Endodermal cell (in vitro differentiated cells): ENCODE data around the gene CLMP. TPM values are rescaled to one million over a fixed set of nuclear protein-coding genes. Genes with fewer than 3 reads are reported as not detected.
"Not testable (repeated sequence)": the region's sequence is repeated elsewhere in the genome, so short reads cannot be mapped to it uniquely, and the experiment has no call there.

Experiments used
- DNase-seq: peaks from one replicate; pipeline ENCODE4 v3.0.0-alpha.2; 2017
- H3K27ac ChIP-seq: 2 replicates; pipeline ENCODE4 v1.5.1; 2013; ENCODE audit warnings: mild to moderate bottlenecking, low read depth, low read length, moderate library complexity
- H3K27me3 ChIP-seq: 2 replicates; pipeline ENCODE4 v1.6.1; 2013; ENCODE audit warnings: mild to moderate bottlenecking, low read length, moderate library complexity; ENCODE audit not compliant: insufficient read depth, control insufficient read depth, poor library complexity, severe bottlenecking
- H3K36me3 ChIP-seq: 2 replicates; pipeline ENCODE4 v1.7.0; 2013; ENCODE audit warnings: mild to moderate bottlenecking, low read length, moderate library complexity; ENCODE audit not compliant: control insufficient read depth, insufficient read depth
- H3K4me1 ChIP-seq: one replicate; pipeline ENCODE4 v1.7.0; 2013; ENCODE audit warnings: low read length; ENCODE audit not compliant: control insufficient read depth, insufficient read depth
- H3K4me3 ChIP-seq: 2 replicates; pipeline ENCODE4 v1.5.1; 2013; ENCODE audit warnings: mild to moderate bottlenecking, low read length, moderate library complexity
- H3K9ac ChIP-seq: 2 replicates; pipeline ENCODE4 v1.6.1; 2013; ENCODE audit warnings: mild to moderate bottlenecking, low read length, moderate library complexity; ENCODE audit not compliant: poor library complexity, severe bottlenecking; ENCODE audit errors: extremely low read depth
- H3K9me3 ChIP-seq: 2 replicates; pipeline ENCODE4 v1.6.1; 2013; ENCODE audit warnings: mild to moderate bottlenecking, low read length, moderate library complexity; ENCODE audit not compliant: control insufficient read depth
- H3K27ac Mint-ChIP-seq: 2 replicates; pipeline ENCODE4 v1.8.0; 2020; ENCODE audit warnings: mixed read lengths
- H3K27me3 Mint-ChIP-seq: 2 replicates; pipeline ENCODE4 v1.8.0; 2021; ENCODE audit warnings: mild to moderate bottlenecking, mixed read lengths; ENCODE audit not compliant: insufficient read depth
- H3K36me3 Mint-ChIP-seq: 2 replicates; pipeline ENCODE4 v1.8.0; 2020; ENCODE audit warnings: low read depth, mixed read lengths
- H3K4me1 Mint-ChIP-seq: 2 replicates; pipeline ENCODE4 v1.8.0; 2020; ENCODE audit warnings: mixed read lengths
- H3K4me3 Mint-ChIP-seq: 2 replicates; pipeline ENCODE4 v1.8.0; 2020; ENCODE audit warnings: mild to moderate bottlenecking, moderate library complexity, mixed read lengths
- H3K9me3 Mint-ChIP-seq: 2 replicates; pipeline ENCODE4 v1.8.0; 2020; ENCODE audit warnings: mild to moderate bottlenecking, mixed read lengths
- CTCF ChIP-seq: fragments of 200-600 bp; sonication (generic); conservative IDR thresholded peaks from 2 replicates; pipeline ENCODE4 v1.5.0; 2021; ENCODE audit warnings: antibody characterized with exemption, mild to moderate bottlenecking
- WGBS, 2 experiments: methylation state at CpG; one replicate each; pipeline versions ENCODE4 v1.1.5 to v1.1.7; 2013; ENCODE audit warnings: missing lambda C conversion rate in 2 of 2, mixed read lengths in 1 of 2; ENCODE audit not compliant: insufficient coverage in 1 of 2, insufficient read length in 1 of 2; 5-methylcytosine and 5-hydroxymethylcytosine counted together
- total RNA-seq, 2 donors: library from RNA; stranded (reverse); fragmentation: NEBNext Ultra II Directional in 1 of 2; extraction: Animal tissue kit (Norgen Biotek cat#: 25700) in 1 of 2; gene quantifications; 2 replicates in 1 of 2; 3 replicates in 1 of 2; pipeline ENCODE4 v1.2.1, GENCODE V29; 2021

CLMP gene
- total RNA-seq, 2 donors from 2014 or later = 86.5 to 94.4 TPM

GRCh38 chr11:123211149-123211852 is 16.3 kb upstream of the CLMP start:
- Histone ChIP-seq H3K9me3 (no peaks in the 10 kb centered on the region), H3K4me3 (no peak overlapping the region), H3K27ac (no peak overlapping the region), H3K27me3 (no peaks in the 10 kb centered on the region), H3K36me3 (no peaks in the 10 kb centered on the region), H3K4me1 (peaks cover 8% of the 10 kb centered on the region), H3K9ac (no peak overlapping the region)
- Mint-ChIP-seq H3K9me3 (peaks cover 2% of the 10 kb centered on the region), H3K36me3 (no peaks in the 10 kb centered on the region), H3K27ac (no peak overlapping the region), H3K4me1 (peaks cover 33% of the 10 kb centered on the region), H3K4me3 (no peak overlapping the region), H3K27me3 (no peaks in the 10 kb centered on the region)
- peak; percentile 48 for DNase-seq
- TF ChIP-seq CTCF = no peak
- WGBS, 2 experiments = 86 to 89% methylated on average over 9 to 11 of the region's 11 CpGs

GRCh38 chr11:123209591-123209990 is 14.5 kb upstream of the CLMP start:
- TF ChIP-seq CTCF = no peak
- H3K9me3 Mint-ChIP-seq = no peaks in the 10 kb centered on the region
- Histone ChIP-seq H3K4me3 (no peak overlapping the region), H3K27ac (no peak overlapping the region), H3K9me3 (no peaks in the 10 kb centered on the region), H3K9ac (no peak overlapping the region), H3K27me3 (no peaks in the 10 kb centered on the region), H3K4me1 (peaks cover 8% of the 10 kb centered on the region), H3K36me3 (no peaks in the 10 kb centered on the region)
- peaks cover 27% of the 10 kb centered on the region for H3K4me1 Mint-ChIP-seq
- H3K27ac Mint-ChIP-seq = no peak overlapping the region
- H3K36me3 Mint-ChIP-seq = no peaks in the 10 kb centered on the region
- no peak for DNase-seq
- WGBS, 2 experiments = 92 to 98% methylated on average over 4 of the region's 4 CpGs
- H3K27me3 Mint-ChIP-seq = no peaks in the 10 kb centered on the region
- no peak overlapping the region for H3K4me3 Mint-ChIP-seq

GRCh38 chr11:123206791-123207434 is 11.9 kb upstream of the CLMP start:
- Mint-ChIP-seq H3K27me3 (no peaks in the 10 kb centered on the region), H3K4me1 (peaks cover 38% of the 10 kb centered on the region), H3K4me3 (no peak overlapping the region), H3K9me3 (no peaks in the 10 kb centered on the region), H3K27ac (peak overlapping the region; percentile 78), H3K36me3 (no peaks in the 10 kb centered on the region)
- DNase-seq = peak; percentile 75
- TF ChIP-seq CTCF = no peak
- Histone ChIP-seq H3K4me1 (peaks cover 17% of the 10 kb centered on the region), H3K27ac (peak overlapping the region; percentile 84), H3K9ac (no peak overlapping the region), H3K36me3 (no peaks in the 10 kb centered on the region), H3K27me3 (no peaks in the 10 kb centered on the region), H3K9me3 (no peaks in the 10 kb centered on the region), H3K4me3 (no peak overlapping the region)
- 69 to 77% methylated on average over 6 to 10 of the region's 10 CpGs for WGBS, 2 experiments

GRCh38 chr11:123206055-123206454 is 11.0 kb upstream of the CLMP start:
- H3K4me1 ChIP-seq = peaks cover 17% of the 10 kb centered on the region
- Mint-ChIP-seq H3K4me1 (peaks cover 31% of the 10 kb centered on the region), H3K27ac (peak overlapping the region; percentile 5)
- not testable (repeated sequence) for H3K36me3 Mint-ChIP-seq, H3K36me3 ChIP-seq, H3K4me3 ChIP-seq, H3K27me3 ChIP-seq, H3K9me3 Mint-ChIP-seq, DNase-seq, H3K9ac ChIP-seq, H3K4me3 Mint-ChIP-seq, H3K9me3 ChIP-seq, H3K27me3 Mint-ChIP-seq, H3K27ac ChIP-seq
- WGBS, 2 experiments = 96 to 98% methylated on average over 5 to 6 of the region's 7 CpGs
